Mesothelial cell of epicardium (in vitro differentiated cells): ENCODE measurements around the gene TMF1. TPM values are rescaled to one million over a fixed set of nuclear protein-coding genes. Genes with fewer than 3 reads are reported as not detected.
A peak's percentile ranks its signal among the peaks of the same experiment; 100 is the strongest.

ENCODE experiments used
- DNase-seq, 2 experiments: peaks; one replicate each; pipeline ENCODE4 v3.0.0; 2021; ENCODE audit warnings: low spot score in 2 of 2; ENCODE audit not compliant: unreplicated experiment in 2 of 2
- H3K27ac Mint-ChIP-seq: 2 replicates; pipeline ENCODE4 v1.8.0; 2021; ENCODE audit warnings: mixed read lengths
- H3K27me3 Mint-ChIP-seq: 2 replicates; pipeline ENCODE4 v1.8.0; 2021; ENCODE audit warnings: low read depth, mixed read lengths
- H3K36me3 Mint-ChIP-seq: 2 replicates; pipeline ENCODE4 v1.8.0; 2021; ENCODE audit warnings: mixed read lengths
- H3K4me1 Mint-ChIP-seq: 2 replicates; pipeline ENCODE4 v1.8.0; 2021; ENCODE audit warnings: mixed read lengths
- H3K4me3 Mint-ChIP-seq: 2 replicates; pipeline ENCODE4 v1.8.0; 2021; ENCODE audit warnings: mild to moderate bottlenecking, moderate library complexity, mixed read lengths
- H3K9me3 Mint-ChIP-seq: 2 replicates; pipeline ENCODE4 v1.8.0; 2021; ENCODE audit warnings: mixed read lengths
- CTCF ChIP-seq: fragments of 200-600 bp; sonication (generic); IDR thresholded peaks from one replicate; pipeline ENCODE4 v1.5.0; 2021; ENCODE audit warnings: antibody characterized with exemption; ENCODE audit not compliant: unreplicated experiment
- total RNA-seq: library from RNA; stranded (reverse); gene quantifications from 3 replicates; pipeline ENCODE4 v1.2.1, GENCODE V29; 2021

The TMF1 gene
- total RNA-seq, 1 donor from 2014 or later: 39.4 TPM

GRCh38 chr3:69016102-69016501, 36.0 kb downstream of the TMF1 start:
- DNase-seq: no peak
- Mint-ChIP-seq H3K36me3 (peaks cover 8% of the 10 kb centered on the region), H3K9me3 (no peaks in the 10 kb centered on the region), H3K27me3 (no peaks in the 10 kb centered on the region), H3K27ac (no peak overlapping the region), H3K4me3 (no peak overlapping the region), H3K4me1 (peaks cover 14% of the 10 kb centered on the region)
- TF ChIP-seq CTCF: no peak

GRCh38 chr3:69014022-69014580, 38.0 kb downstream of the TMF1 start:
- Mint-ChIP-seq H3K27ac (no peak overlapping the region), H3K36me3 (peaks cover 8% of the 10 kb centered on the region)

GRCh38 chr3:69013253-69014021, 38.7 kb downstream of the TMF1 start, which contains the start of gene EOGT:
Gene EOGT, minus strand, starts transcription at chr3:69013684. Its CDS starts 3,838 bp downstream, at chr3:69009846.
- no peaks in the 10 kb centered on the region for H3K9me3 Mint-ChIP-seq
- peaks cover 8% of the 10 kb centered on the region for H3K36me3 Mint-ChIP-seq
- peak within 1 kb of the TSS; percentile 86 for H3K27ac Mint-ChIP-seq
- TF ChIP-seq CTCF: peak; percentile 17
- peak within 1 kb of the TSS; percentile 81 for H3K4me3 Mint-ChIP-seq
- H3K4me1 Mint-ChIP-seq: peaks cover 14% of the 10 kb centered on the region
- no peaks in the 10 kb centered on the region for H3K27me3 Mint-ChIP-seq
- peak; percentile 58 to 86 for DNase-seq

More at GRCh38 chr3:69014022-69014580, 38.0 kb downstream of the TMF1 start:
- no peak for TF ChIP-seq CTCF
- peaks cover 14% of the 10 kb centered on the region for H3K4me1 Mint-ChIP-seq
- no peak for DNase-seq
- no peaks in the 10 kb centered on the region for H3K9me3 Mint-ChIP-seq
- H3K27me3 Mint-ChIP-seq: no peaks in the 10 kb centered on the region
- H3K4me3 Mint-ChIP-seq: peak overlapping the region; percentile 71

GRCh38 chr3:69012800-69013252, 39.3 kb downstream of the TMF1 start:
- peak; percentile 23 to 48 for DNase-seq
- H3K4me3 Mint-ChIP-seq: peak overlapping the region; percentile 81
- peak overlapping the region; percentile 86 for H3K27ac Mint-ChIP-seq
- H3K36me3 Mint-ChIP-seq: peaks cover 8% of the 10 kb centered on the region
- H3K9me3 Mint-ChIP-seq: no peaks in the 10 kb centered on the region
- no peaks in the 10 kb centered on the region for H3K27me3 Mint-ChIP-seq
- TF ChIP-seq CTCF: no peak
- H3K4me1 Mint-ChIP-seq: peaks cover 14% of the 10 kb centered on the region

- DNase-seq: no peak
- no peak for TF ChIP-seq CTCF
- H3K4me3 Mint-ChIP-seq: peak overlapping the region; percentile 81
- H3K27me3 Mint-ChIP-seq: no peaks in the 10 kb centered on the region
- peak overlapping the region; percentile 86 for H3K27ac Mint-ChIP-seq
- H3K4me1 Mint-ChIP-seq: peaks cover 14% of the 10 kb centered on the region
- H3K36me3 Mint-ChIP-seq: peaks cover 4% of the 10 kb centered on the region
- no peaks in the 10 kb centered on the region for H3K9me3 Mint-ChIP-seq
Observed at GRCh38 chr3:69012100-69012799, 39.9 kb downstream of the TMF1 start.
